ENCODE measurements around the gene IFI30. TPM values are rescaled to one million over a fixed set of nuclear protein-coding genes. Genes with fewer than 3 reads are reported as not detected.

IFI30 gene
- total RNA-seq, 1 donor from 2014 or later, result not detected

- Mint-ChIP-seq H3K36me3 (ENCODE audit: unreplicated experiment) (peaks cover 19% of the 10 kb centered on the region), H3K27me3 (ENCODE audit: unreplicated experiment) (no peaks in the 10 kb centered on the region), H3K9me3 (ENCODE audit: unreplicated experiment) (no peaks in the 10 kb centered on the region), H3K4me3 (ENCODE audit: unreplicated experiment) (no peak overlapping the region), H3K4me1 (ENCODE audit: unreplicated experiment) (no peaks in the 10 kb centered on the region), H3K27ac (ENCODE audit: unreplicated experiment) (no peak overlapping the region)
- no peak for TF ChIP-seq CTCF (IDR thresholded peaks at IDR 0.05)
- no peak for DNase-seq (ENCODE audit: extremely low spot score, unreplicated experiment)
These were observed 28.7 kb upstream of the IFI30 start for GRCh38 chr19:18144906-18145305.

- DNase-seq (ENCODE audit: extremely low spot score, unreplicated experiment), result no peak
- no peak overlapping the region for H3K4me3 Mint-ChIP-seq (ENCODE audit: unreplicated experiment)
- H3K9me3 Mint-ChIP-seq (ENCODE audit: unreplicated experiment), result no peaks in the 10 kb centered on the region
- H3K4me1 Mint-ChIP-seq (ENCODE audit: unreplicated experiment), result no peaks in the 10 kb centered on the region
- peaks cover 17% of the 10 kb centered on the region for H3K36me3 Mint-ChIP-seq (ENCODE audit: unreplicated experiment)
- H3K27ac Mint-ChIP-seq (ENCODE audit: unreplicated experiment), result no peak overlapping the region
- no peaks in the 10 kb centered on the region for H3K27me3 Mint-ChIP-seq (ENCODE audit: unreplicated experiment)
- no peak for TF ChIP-seq CTCF (IDR thresholded peaks at IDR 0.05)
These were observed 28.1 kb upstream of the IFI30 start for GRCh38 chr19:18145391-18145999.

- no peak for DNase-seq (ENCODE audit: extremely low spot score, unreplicated experiment)
- Mint-ChIP-seq H3K27ac (ENCODE audit: unreplicated experiment) (no peak overlapping the region), H3K36me3 (ENCODE audit: unreplicated experiment) (peaks cover 14% of the 10 kb centered on the region), H3K9me3 (ENCODE audit: unreplicated experiment) (no peaks in the 10 kb centered on the region), H3K4me1 (ENCODE audit: unreplicated experiment) (peaks cover 11% of the 10 kb centered on the region), H3K4me3 (ENCODE audit: unreplicated experiment) (no peak overlapping the region), H3K27me3 (ENCODE audit: unreplicated experiment) (no peaks in the 10 kb centered on the region)
- TF ChIP-seq CTCF (IDR thresholded peaks at IDR 0.05), result no peak
These were observed 26.2 kb upstream of the IFI30 start for GRCh38 chr19:18147396-18147795.

- no peak for DNase-seq (ENCODE audit: extremely low spot score, unreplicated experiment)
- H3K9me3 Mint-ChIP-seq (ENCODE audit: unreplicated experiment), result no peaks in the 10 kb centered on the region
- peaks cover 20% of the 10 kb centered on the region for H3K4me1 Mint-ChIP-seq (ENCODE audit: unreplicated experiment)
- no peaks in the 10 kb centered on the region for H3K27me3 Mint-ChIP-seq (ENCODE audit: unreplicated experiment)
- no peak overlapping the region for H3K27ac Mint-ChIP-seq (ENCODE audit: unreplicated experiment)
- no peak for TF ChIP-seq CTCF (IDR thresholded peaks at IDR 0.05)
- H3K36me3 Mint-ChIP-seq (ENCODE audit: unreplicated experiment), result peaks cover 12% of the 10 kb centered on the region
- no peak overlapping the region for H3K4me3 Mint-ChIP-seq (ENCODE audit: unreplicated experiment)
These were observed 24.0 kb upstream of the IFI30 start for GRCh38 chr19:18149596-18149975.

- Mint-ChIP-seq H3K27ac (ENCODE audit: unreplicated experiment) (no peak overlapping the region), H3K9me3 (ENCODE audit: unreplicated experiment) (no peaks in the 10 kb centered on the region), H3K4me3 (ENCODE audit: unreplicated experiment) (no peak overlapping the region), H3K4me1 (ENCODE audit: unreplicated experiment) (peaks cover 23% of the 10 kb centered on the region), H3K27me3 (ENCODE audit: unreplicated experiment) (no peaks in the 10 kb centered on the region), H3K36me3 (ENCODE audit: unreplicated experiment) (peaks cover 6% of the 10 kb centered on the region)
- TF ChIP-seq CTCF (IDR thresholded peaks at IDR 0.05), result no peak
- DNase-seq (ENCODE audit: extremely low spot score, unreplicated experiment), result no peak
These were observed 22.6 kb upstream of the IFI30 start for GRCh38 chr19:18150776-18151624.
